Heart left ventricle (tissue), 16 donors: ENCODE data around the gene C1orf167. TPM values are rescaled to one million over a fixed set of nuclear protein-coding genes. Genes with fewer than 3 reads are reported as not detected.

Source experiments
- ATAC-seq, 4 donors: fragments of 200-7000 bp; cut with Tn5 transposase; one replicate each; pipeline ENCODE4 v1.9.1; 2020 to 2022; ENCODE audit warnings: moderate library complexity in 4 of 4, mild to moderate bottlenecking in 3 of 4, moderate number of reproducible peaks in 1 of 4
- DNase-seq, 5 donors: peaks; one replicate each; pipeline ENCODE4 v3.0.0-alpha.2; 2020
- H3K27ac ChIP-seq, 12 donors: fragments of 200-600 bp; sonication (generic) in 4 of 12; one replicate each; pipeline versions ENCODE4 v1.5.0 to v1.8.0; 2016 to 2022; ENCODE audit warnings: mild to moderate bottlenecking in 2 of 12
- H3K27me3 ChIP-seq, 9 donors: fragments of 200-600 bp; sonication (generic) in 2 of 9; one replicate each; pipeline versions ENCODE4 v1.5.1 to v1.8.0; 2016 to 2022; ENCODE audit warnings: mild to moderate bottlenecking in 3 of 9
- H3K36me3 ChIP-seq, 9 donors: fragments of 200-600 bp; sonication (generic) in 2 of 9; one replicate each; pipeline versions ENCODE4 v1.5.0 to v1.8.0; 2018 to 2022; ENCODE audit warnings: mild to moderate bottlenecking in 2 of 9
- H3K4me1 ChIP-seq, 12 donors: fragments of 200-600 bp; sonication (generic) in 4 of 12; one replicate each; pipeline versions ENCODE4 v1.5.0 to v1.8.0; 2016 to 2022; ENCODE audit warnings: mild to moderate bottlenecking in 3 of 12
- H3K4me3 ChIP-seq, 12 donors: fragments of 200-600 bp; sonication (generic) in 4 of 12; one replicate each; pipeline versions ENCODE4 v1.5.0 to v1.8.0; 2017 to 2022; ENCODE audit warnings: mild to moderate bottlenecking in 9 of 12, moderate library complexity in 4 of 12
- H3K9me3 ChIP-seq, 12 donors: fragments of 200-600 bp; sonication (generic) in 4 of 12; one replicate each; pipeline versions ENCODE4 v1.5.0 to v1.8.0; 2016 to 2022; ENCODE audit warnings: mild to moderate bottlenecking in 1 of 12
- POLR2A ChIP-seq, 2 donors: fragments of 450-650 bp; IDR thresholded peaks; one replicate each; pipeline ENCODE4 v1.6.1; 2017; ENCODE audit warnings: antibody characterized with exemption in 2 of 2, mild to moderate bottlenecking in 2 of 2, moderate library complexity in 2 of 2
- WGBS, 4 donors: extraction: QIAGEN DNeasy Blood & Tissue Kit in 2 of 4; methylation state at CpG; one replicate each; pipeline versions ENCODE4 v1.1.5 to v1.1.7; 2013 to 2018; 5-methylcytosine and 5-hydroxymethylcytosine counted together
- intact Hi-C, 10 donors: fragments of 100-400 bp; cut with DNase I; formaldehyde crosslinking; loops; one replicate each; pipeline versions ENCODE4 v1.11.1 to v1.14.2; 2022
- polyA plus RNA-seq, 2 donors: library from polyadenylated mRNA; stranded (reverse); fragments of 200-250 nt; gene quantifications; one replicate each; pipeline ENCODE4 v1.2.3, GENCODE V29; 2013
- total RNA-seq, 9 donors: library from RNA; depleted of rRNA in 2 of 9; stranded (reverse); fragments of >200 nt in 2 of 9; fragmentation: NEBNext Ultra II Directional in 3 of 9; extraction: Animal tissue kit (Norgen Biotek cat#: 25700) in 3 of 9; gene quantifications; one replicate each; pipeline versions ENCODE4 v1.1.0 to v1.2.4, GENCODE V29; 2016 to 2023
- TF ChIP-seq, protein P1 (sequence below), 12 donors: fragments of 200-600 bp; sonication (generic) in 4 of 12; IDR thresholded peaks; one replicate each; pipeline versions ENCODE4 v1.5.0 to v1.8.0; 2018 to 2022; ENCODE audit warnings: antibody characterized with exemption in 12 of 12, mild to moderate bottlenecking in 5 of 12
- donor health status: ischemic (EF 13 %, LVEDD 7.1; RV severe dilation, severe dysfunction).
- donor health status: healthy with polysubstance abuse.
- donor health status: DM: no; HTN: yes; CAD: no.
- donor health status: DM: no; HTN: no; CAD: no.
- donor health status: ischemic (EF 25% LVEDD 6.9; RV normal size, moderate dysfunction).
- donor health status: ischemic (EF 25% LVEDD 5.7; RV mildly dilated, moderate dysfunction).
- donor health status: healthy.
- donor health status: DM: yes; HTN: yes; CAD: no.
- donor health status: ischemic (EF 35%, LVEDD 5.7; RV mildly dilated, moderate dysfunction).
- donor health status: nonischemic (EF 11% LVEDD 7.7; RV severe dilation, severe dysfunction).
- donor health status: DM: yes; HTN: yes; CAD: no.
- donor health status: PGD.
- donor health status: ischemic (EF 29% LVEDD 5.4; RV normal size, mild dysfunction).
- donor health status: nonischemic (EF 23%, LVEDD 6.1; RV moderate dilation, normal function).

The C1orf167 gene
- total and polyA plus RNA-seq, 11 donors = 1.5 to 7.6 (median 3.8) TPM

DNA sequence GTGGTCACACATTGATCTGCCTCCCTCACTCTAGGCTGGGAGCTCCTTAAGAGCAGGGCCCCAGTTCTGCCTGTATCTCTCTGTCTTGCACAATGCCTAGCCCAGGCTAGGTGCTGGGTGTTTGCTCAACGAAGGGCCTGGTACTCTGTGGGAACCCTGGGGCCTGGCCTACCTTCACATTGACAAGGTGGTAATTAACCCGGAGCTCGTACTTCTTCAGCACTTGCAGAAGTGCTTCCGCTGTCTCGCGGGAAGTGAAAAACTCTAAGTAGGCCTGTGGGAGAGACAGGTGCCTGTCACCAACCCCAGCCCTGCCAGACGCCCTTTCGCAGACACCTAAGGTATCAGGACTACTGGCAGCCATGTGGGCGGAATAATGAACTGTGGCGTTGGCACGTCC lies 30.1 kb downstream of the C1orf167 start:
- Histone ChIP-seq H3K4me1 (peaks cover 30 to 91% (median 81%) of the 10 kb centered on the region in 12 donors), H3K36me3 (peaks cover 3 to 66% (median 45%) of the 10 kb centered on the region in 9 donors), H3K9me3 (no peaks in the 10 kb centered on the region), H3K4me3 (no peak overlapping the region), H3K27ac (peak overlapping the region; percentile 85 to 99 (median 98)), H3K27me3 (no peaks in the 10 kb centered on the region)
- intact Hi-C loops = no loop called here
- TF ChIP-seq POLR2A (IDR thresholded peaks at IDR 0.05) = no peak
- TF ChIP-seq, protein P1, sequence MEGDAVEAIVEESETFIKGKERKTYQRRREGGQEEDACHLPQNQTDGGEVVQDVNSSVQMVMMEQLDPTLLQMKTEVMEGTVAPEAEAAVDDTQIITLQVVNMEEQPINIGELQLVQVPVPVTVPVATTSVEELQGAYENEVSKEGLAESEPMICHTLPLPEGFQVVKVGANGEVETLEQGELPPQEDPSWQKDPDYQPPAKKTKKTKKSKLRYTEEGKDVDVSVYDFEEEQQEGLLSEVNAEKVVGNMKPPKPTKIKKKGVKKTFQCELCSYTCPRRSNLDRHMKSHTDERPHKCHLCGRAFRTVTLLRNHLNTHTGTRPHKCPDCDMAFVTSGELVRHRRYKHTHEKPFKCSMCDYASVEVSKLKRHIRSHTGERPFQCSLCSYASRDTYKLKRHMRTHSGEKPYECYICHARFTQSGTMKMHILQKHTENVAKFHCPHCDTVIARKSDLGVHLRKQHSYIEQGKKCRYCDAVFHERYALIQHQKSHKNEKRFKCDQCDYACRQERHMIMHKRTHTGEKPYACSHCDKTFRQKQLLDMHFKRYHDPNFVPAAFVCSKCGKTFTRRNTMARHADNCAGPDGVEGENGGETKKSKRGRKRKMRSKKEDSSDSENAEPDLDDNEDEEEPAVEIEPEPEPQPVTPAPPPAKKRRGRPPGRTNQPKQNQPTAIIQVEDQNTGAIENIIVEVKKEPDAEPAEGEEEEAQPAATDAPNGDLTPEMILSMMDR (IDR thresholded peaks at IDR 0.05) = no peak
- ATAC-seq = peak; percentile 8 to 30 (median 28)
- WGBS, 4 donors = 48 to 67% (median 56%) methylated on average over 10 to 11 of the region's 11 CpGs
- peak; percentile 63 to 88 (median 72) for DNase-seq

DNA sequence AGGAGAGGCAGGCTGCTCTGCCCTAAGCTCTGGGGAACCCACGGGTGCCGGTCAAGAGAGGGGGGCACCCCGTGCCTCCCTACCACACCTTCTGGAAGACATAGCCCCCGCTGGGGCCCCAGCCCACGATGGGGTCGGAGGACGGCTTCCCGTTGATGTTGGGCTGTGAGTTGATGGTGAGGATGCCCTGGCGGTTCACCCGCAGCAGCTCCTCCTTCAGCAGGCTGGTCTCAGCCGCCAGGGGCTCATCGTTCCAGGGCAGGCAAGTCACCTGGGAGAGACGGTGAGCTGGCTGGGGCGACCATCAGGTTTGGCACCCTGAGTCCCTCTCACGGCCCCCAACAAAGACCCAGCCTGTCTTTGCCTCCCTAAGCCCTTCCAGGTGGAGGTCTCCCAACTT lies 31.8 kb downstream of the C1orf167 start:
- 90 to 93% (median 92%) methylated on average over 7 to 15 of the region's 15 CpGs for WGBS, 4 donors
- intact Hi-C loops = no loop called here
- Histone ChIP-seq H3K4me3 (no peak overlapping the region), H3K27me3 (no peaks in the 10 kb centered on the region), H3K9me3 (no peaks in the 10 kb centered on the region), H3K36me3 (peaks cover 3 to 81% (median 54%) of the 10 kb centered on the region in 9 donors), H3K27ac (peak overlapping the region in 11 of 12 donors; percentile 85 to 99 (median 98)), H3K4me1 (peaks cover 35 to 90% (median 76%) of the 10 kb centered on the region in 12 donors)
- TF ChIP-seq POLR2A (IDR thresholded peaks at IDR 0.05) = no peak
- TF ChIP-seq, protein P1 (IDR thresholded peaks at IDR 0.05) = no peak
- DNase-seq (no peak), ATAC-seq (no peak)

DNA sequence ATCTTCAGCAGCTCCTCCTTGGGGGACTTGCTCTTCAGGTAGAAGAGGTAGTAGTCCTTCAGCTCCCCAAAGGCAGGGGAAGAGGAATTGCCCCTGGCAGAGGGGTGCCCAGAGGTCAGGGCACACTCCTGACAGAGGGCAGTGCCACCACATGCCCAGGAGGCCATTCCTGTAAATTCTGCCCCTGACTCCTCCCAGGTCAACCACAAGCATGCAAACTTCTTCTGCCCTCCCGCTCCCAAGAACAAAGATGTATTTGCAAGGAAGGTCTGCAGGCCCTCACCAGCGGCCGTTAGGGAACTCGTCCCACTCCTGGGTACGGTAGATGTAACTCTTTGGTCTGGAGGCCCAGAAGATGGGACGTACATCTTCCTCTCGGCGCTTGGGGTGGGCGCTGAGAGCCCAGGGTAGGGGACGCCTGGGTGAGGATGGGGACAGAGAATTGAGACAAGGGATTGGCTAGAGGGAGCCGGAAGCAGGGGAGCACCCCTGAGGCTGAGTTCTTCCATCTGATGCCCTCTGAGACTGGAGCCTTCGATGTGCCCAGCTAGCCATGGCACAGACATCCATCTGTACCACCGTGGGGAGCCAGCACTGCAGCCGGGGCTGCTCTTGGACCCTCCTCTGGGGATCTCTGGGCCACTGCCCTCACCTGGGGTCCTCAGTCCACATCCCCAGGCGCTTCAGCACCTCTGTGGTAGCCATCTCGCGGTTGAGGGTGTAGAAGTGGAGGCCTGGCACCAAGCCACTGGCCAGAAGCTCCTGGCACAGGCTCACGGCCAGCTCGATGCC lies 32.6 kb downstream of the C1orf167 start:
- H3K9me3 ChIP-seq = no peaks in the 10 kb centered on the region
- ATAC-seq = no peak
- peaks cover 3 to 83% (median 62%) of the 10 kb centered on the region in 9 donors for H3K36me3 ChIP-seq
- H3K4me3 ChIP-seq = no peak overlapping the region
- peak overlapping the region in 11 of 12 donors; percentile 85 to 99 (median 98) for H3K27ac ChIP-seq
- TF ChIP-seq, protein P1 (IDR thresholded peaks at IDR 0.05) = no peak
- TF ChIP-seq POLR2A (IDR thresholded peaks at IDR 0.05) = no peak
- intact Hi-C loops = no loop called here
- 79 to 88% (median 83%) methylated on average over 16 to 19 of the region's 19 CpGs for WGBS, 4 donors
- H3K27me3 ChIP-seq = no peaks in the 10 kb centered on the region
- peak in 4 of 5 donors; percentile 28 to 72 (median 60) for DNase-seq
- peaks cover 29 to 86% (median 68%) of the 10 kb centered on the region in 12 donors for H3K4me1 ChIP-seq

DNA sequence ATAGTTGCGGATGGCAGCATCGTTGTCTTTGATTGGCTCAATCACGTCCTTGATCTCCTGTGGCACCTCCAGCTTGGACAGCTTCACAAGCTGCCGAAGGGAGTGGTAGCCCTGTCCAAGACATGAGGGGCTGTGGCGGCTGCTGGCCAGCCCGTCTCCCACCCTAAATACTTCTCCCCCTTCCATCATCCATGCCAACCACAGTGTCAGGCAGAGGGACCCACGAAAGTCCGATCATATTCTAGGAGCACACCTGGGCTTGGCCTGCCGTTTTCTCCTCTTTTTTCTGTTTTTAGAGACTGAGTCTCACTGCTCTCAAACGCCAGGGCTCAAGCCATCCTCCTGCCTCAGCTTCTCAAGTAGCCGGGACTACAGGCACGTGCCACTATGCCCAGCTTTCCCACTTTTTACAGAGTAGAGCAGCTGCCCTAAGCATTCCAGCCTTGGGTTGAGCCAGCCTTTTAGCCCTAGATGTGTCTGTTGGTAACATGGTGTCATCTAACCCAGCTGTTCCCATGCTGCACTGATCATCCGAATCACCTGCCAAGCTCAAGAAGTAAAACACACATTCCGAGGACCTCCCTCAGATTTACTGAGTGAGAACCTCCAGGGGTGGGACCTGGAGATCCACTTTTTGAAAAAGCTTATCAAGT lies 33.4 kb downstream of the C1orf167 start:
- no peak for DNase-seq

More for the DNA sequence above, 33.4 kb downstream of the C1orf167 start:
- no peak for ATAC-seq
- Histone ChIP-seq H3K27ac (peak overlapping the region; percentile 83 to 99 (median 98)), H3K4me1 (peaks cover 22 to 84% (median 63%) of the 10 kb centered on the region in 12 donors), H3K27me3 (no peaks in the 10 kb centered on the region), H3K4me3 (peak overlapping the region in 2 of 12 donors; percentile 3 to 31), H3K36me3 (peaks cover 3 to 83% (median 64%) of the 10 kb centered on the region in 9 donors), H3K9me3 (no peaks in the 10 kb centered on the region)
- 70 to 78% (median 76%) methylated on average over 14 of the region's 14 CpGs for WGBS, 4 donors
- intact Hi-C loops = no loop called here
- TF ChIP-seq, protein P1 (IDR thresholded peaks at IDR 0.05) = no peak
- no peak for TF ChIP-seq POLR2A (IDR thresholded peaks at IDR 0.05)
